DOHH2 (cell line): ENCODE data around the gene RYR2.

Experiments
- H3F3A ChIP-seq: fragments of 200-600 bp; sonication (generic), shearing (Covaris generic); 2 replicates; pipeline ENCODE4 v1.6.0; 2016; ENCODE audit warnings: antibody characterized with exemption, mild to moderate bottlenecking; ENCODE audit not compliant: control insufficient read depth, insufficient read depth
- H3K27ac ChIP-seq: fragments of 200-600 bp; sonication (generic); 2 replicates; pipeline ENCODE4 v1.5.1; 2014; ENCODE audit warnings: low read depth, mild to moderate bottlenecking, low read length, moderate library complexity
- H3K27me3 ChIP-seq: fragments of 200-600 bp; sonication (generic); 2 replicates; pipeline ENCODE4 v1.6.1; 2014; ENCODE audit warnings: mild to moderate bottlenecking, low read length, mixed read lengths; ENCODE audit not compliant: control insufficient read depth
- H3K36me3 ChIP-seq: fragments of 200-600 bp; sonication (generic); 2 replicates; pipeline ENCODE4 v1.6.1; 2014; ENCODE audit warnings: mild to moderate bottlenecking, low read length, moderate library complexity, mixed read lengths; ENCODE audit not compliant: control insufficient read depth
- H3K4me1 ChIP-seq: fragments of 200-600 bp; sonication (generic); 2 replicates; pipeline ENCODE4 v1.6.1; 2014; ENCODE audit warnings: mild to moderate bottlenecking, low read length, mixed read lengths; ENCODE audit not compliant: control insufficient read depth
- H3K4me2 ChIP-seq: fragments of 200-600 bp; sonication (generic); 2 replicates; pipeline ENCODE4 v1.6.0; 2014; ENCODE audit warnings: mild to moderate bottlenecking, low read length, moderate library complexity
- H3K4me3 ChIP-seq: fragments of 200-600 bp; sonication (generic); 2 replicates; pipeline ENCODE4 v1.5.1; 2014; ENCODE audit warnings: mild to moderate bottlenecking, low read length, mixed read lengths
- H3K79me2 ChIP-seq: fragments of 200-600 bp; sonication (generic); 2 replicates; pipeline ENCODE4 v1.6.1; 2014; ENCODE audit warnings: mild to moderate bottlenecking, low read length, mixed read lengths; ENCODE audit not compliant: control insufficient read depth
- H3K9me2 ChIP-seq: fragments of 200-600 bp; sonication (generic); replicated peaks from 2 replicates; pipeline ENCODE4 v1.6.1; 2014; ENCODE audit warnings: mild to moderate bottlenecking, low read length, mixed read lengths; ENCODE audit not compliant: control insufficient read depth
- H3K9me3 ChIP-seq: fragments of 200-600 bp; sonication (generic); 2 replicates; pipeline ENCODE4 v1.6.1; 2014; ENCODE audit warnings: antibody characterized with exemption, low read length, mixed read lengths; ENCODE audit not compliant: control insufficient read depth, insufficient read depth
- H4K20me1 ChIP-seq: fragments of 200-600 bp; sonication (generic); 2 replicates; pipeline ENCODE4 v1.6.0; 2014; ENCODE audit warnings: low read depth, mild to moderate bottlenecking, antibody characterized with exemption, low read length, moderate library complexity; ENCODE audit not compliant: control insufficient read depth, insufficient read depth
- EZH2phosphoT487 ChIP-seq: fragments of 200-600 bp; sonication (generic); IDR thresholded peaks from 2 replicates; pipeline ENCODE4 v1.6.1; 2017; ENCODE audit warnings: borderline replicate concordance, mild to moderate bottlenecking, antibody characterized with exemption, low read length, moderate library complexity, mixed read lengths
- TF ChIP-seq, protein P1 (sequence below): fragments of 200-600 bp; sonication (generic); IDR thresholded peaks from one replicate; pipeline ENCODE4 v1.5.1; 2014; ENCODE audit warnings: antibody characterized with exemption, mild to moderate bottlenecking, low read depth, low read length; ENCODE audit not compliant: poor library complexity, severe bottlenecking

RYR2 gene

DNA sequence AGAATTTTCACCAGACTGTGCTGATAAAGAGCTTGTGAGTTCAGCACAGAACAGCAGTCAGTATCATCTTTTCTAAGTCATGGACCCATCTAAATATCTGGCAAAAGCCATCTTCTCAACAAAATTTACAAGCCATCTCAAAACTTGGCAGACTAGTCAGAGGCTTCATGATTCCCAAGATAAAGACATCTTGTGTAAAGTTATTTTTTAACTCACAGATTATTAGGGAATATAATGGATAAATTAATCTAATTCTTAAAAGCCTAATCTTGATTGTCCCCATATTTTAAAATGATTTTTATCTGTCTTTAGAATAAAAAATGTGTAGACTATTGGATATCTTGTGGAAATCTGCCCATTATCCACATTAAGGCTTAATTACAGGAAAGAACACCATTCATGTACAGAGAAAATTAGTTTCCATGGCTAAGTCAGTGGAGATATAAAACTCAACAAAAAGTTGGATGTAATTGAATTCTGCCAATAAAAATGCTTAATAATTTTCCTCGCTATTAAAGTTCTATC, 688.9 kb downstream of the RYR2 start:
- Histone ChIP-seq H3F3A (no peaks in the 10 kb centered on the region), H3K27me3 (no peaks in the 10 kb centered on the region), H3K4me3 (no peak overlapping the region), H3K4me2 (no peak overlapping the region), H4K20me1 (no peaks in the 10 kb centered on the region), H3K4me1 (no peaks in the 10 kb centered on the region), H3K27ac (no peak overlapping the region), H3K79me2 (no peaks in the 10 kb centered on the region), H3K9me3 (no peaks in the 10 kb centered on the region), H3K36me3 (no peaks in the 10 kb centered on the region), H3K9me2 (no peaks in the 10 kb centered on the region)
- TF ChIP-seq, protein P1, sequence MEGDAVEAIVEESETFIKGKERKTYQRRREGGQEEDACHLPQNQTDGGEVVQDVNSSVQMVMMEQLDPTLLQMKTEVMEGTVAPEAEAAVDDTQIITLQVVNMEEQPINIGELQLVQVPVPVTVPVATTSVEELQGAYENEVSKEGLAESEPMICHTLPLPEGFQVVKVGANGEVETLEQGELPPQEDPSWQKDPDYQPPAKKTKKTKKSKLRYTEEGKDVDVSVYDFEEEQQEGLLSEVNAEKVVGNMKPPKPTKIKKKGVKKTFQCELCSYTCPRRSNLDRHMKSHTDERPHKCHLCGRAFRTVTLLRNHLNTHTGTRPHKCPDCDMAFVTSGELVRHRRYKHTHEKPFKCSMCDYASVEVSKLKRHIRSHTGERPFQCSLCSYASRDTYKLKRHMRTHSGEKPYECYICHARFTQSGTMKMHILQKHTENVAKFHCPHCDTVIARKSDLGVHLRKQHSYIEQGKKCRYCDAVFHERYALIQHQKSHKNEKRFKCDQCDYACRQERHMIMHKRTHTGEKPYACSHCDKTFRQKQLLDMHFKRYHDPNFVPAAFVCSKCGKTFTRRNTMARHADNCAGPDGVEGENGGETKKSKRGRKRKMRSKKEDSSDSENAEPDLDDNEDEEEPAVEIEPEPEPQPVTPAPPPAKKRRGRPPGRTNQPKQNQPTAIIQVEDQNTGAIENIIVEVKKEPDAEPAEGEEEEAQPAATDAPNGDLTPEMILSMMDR: no peak
- no peak for TF ChIP-seq EZH2phosphoT487

DNA sequence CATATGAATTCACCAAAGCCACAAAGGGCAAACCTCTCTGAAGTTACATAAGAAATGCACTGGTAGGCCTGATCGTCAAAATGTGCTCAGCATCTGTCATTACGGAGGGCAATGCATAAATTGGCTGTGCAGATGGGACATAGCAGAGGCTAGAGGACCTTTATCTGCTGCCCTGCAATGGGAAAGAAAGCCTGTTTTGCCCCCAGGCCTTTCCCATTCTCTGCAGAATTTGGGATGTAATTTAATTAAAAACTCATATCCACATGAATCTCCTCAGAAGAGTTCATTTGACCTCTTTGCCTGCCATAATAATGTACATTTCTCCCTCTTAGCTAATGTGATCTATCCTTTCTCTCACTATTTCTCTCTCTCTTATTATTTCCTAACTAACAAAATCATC, 690.7 kb downstream of the RYR2 start:
- Histone ChIP-seq H3K27ac (no peak overlapping the region), H4K20me1 (no peaks in the 10 kb centered on the region), H3K79me2 (no peaks in the 10 kb centered on the region), H3K4me2 (no peak overlapping the region), H3K9me3 (no peaks in the 10 kb centered on the region), H3K36me3 (no peaks in the 10 kb centered on the region), H3K27me3 (no peaks in the 10 kb centered on the region), H3K4me1 (no peaks in the 10 kb centered on the region), H3F3A (no peaks in the 10 kb centered on the region), H3K9me2 (no peaks in the 10 kb centered on the region), H3K4me3 (no peak overlapping the region)
- TF ChIP-seq, protein P1: no peak
- TF ChIP-seq EZH2phosphoT487: no peak

DNA sequence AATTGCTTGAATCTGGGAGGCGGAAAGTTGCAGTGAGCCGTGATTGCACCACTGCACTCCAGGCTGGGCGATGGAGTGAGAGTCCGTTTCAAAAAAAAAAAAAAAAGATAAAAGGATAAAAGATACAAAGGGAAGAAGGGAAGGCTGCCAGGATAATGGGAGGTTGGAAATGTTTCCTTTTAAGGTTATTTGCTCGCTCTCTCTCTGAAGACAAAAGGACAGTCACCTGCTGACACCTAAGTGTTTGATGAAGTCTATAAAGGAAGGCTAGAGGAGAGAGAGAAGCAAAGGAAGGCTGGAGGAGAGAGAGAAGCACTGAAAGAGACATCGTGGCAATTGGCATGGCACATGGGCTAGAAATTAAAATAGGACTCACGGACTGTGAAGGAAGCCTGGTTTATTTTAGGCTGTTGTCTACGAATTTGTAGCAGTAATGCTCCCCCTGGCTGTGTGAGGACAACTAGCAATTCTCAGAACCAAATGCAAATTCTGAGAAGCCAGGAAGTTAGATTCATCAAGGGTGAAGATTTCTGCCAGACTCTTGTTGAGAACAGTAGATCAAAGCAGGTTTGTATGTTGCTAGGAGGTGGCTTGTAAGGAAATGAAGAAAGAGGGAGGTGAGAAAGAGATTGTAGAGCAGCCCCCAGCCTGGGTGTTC, 694.5 kb downstream of the RYR2 start:
- H3K79me2 ChIP-seq: no peaks in the 10 kb centered on the region
- TF ChIP-seq EZH2phosphoT487: no peak
- TF ChIP-seq, protein P1: peak; percentile 47
- no peak overlapping the region for H3K27ac ChIP-seq
- H4K20me1 ChIP-seq: no peaks in the 10 kb centered on the region
- no peaks in the 10 kb centered on the region for H3K36me3 ChIP-seq
- no peaks in the 10 kb centered on the region for H3K9me2 ChIP-seq
- H3K27me3 ChIP-seq: no peaks in the 10 kb centered on the region
- no peaks in the 10 kb centered on the region for H3K4me1 ChIP-seq
- H3F3A ChIP-seq: no peaks in the 10 kb centered on the region
- no peak overlapping the region for H3K4me3 ChIP-seq
- H3K9me3 ChIP-seq: no peaks in the 10 kb centered on the region
- H3K4me2 ChIP-seq: no peak overlapping the region
